NOMO-1 treated with DMSO at 0.1 percent for 48 hours (cell line): ENCODE results near the gene DDR2.

ENCODE experiments used
- DNase-seq: peaks from one replicate; lab custom pipeline; 2025; ENCODE audit not compliant: unreplicated experiment; lab: John Stamatoyannopoulos, UW

The DDR2 gene

GRCh38 chr1:162670928-162671663 lies 38.8 kb downstream of the DDR2 start:
- DNase-seq, result no peak

DNA sequence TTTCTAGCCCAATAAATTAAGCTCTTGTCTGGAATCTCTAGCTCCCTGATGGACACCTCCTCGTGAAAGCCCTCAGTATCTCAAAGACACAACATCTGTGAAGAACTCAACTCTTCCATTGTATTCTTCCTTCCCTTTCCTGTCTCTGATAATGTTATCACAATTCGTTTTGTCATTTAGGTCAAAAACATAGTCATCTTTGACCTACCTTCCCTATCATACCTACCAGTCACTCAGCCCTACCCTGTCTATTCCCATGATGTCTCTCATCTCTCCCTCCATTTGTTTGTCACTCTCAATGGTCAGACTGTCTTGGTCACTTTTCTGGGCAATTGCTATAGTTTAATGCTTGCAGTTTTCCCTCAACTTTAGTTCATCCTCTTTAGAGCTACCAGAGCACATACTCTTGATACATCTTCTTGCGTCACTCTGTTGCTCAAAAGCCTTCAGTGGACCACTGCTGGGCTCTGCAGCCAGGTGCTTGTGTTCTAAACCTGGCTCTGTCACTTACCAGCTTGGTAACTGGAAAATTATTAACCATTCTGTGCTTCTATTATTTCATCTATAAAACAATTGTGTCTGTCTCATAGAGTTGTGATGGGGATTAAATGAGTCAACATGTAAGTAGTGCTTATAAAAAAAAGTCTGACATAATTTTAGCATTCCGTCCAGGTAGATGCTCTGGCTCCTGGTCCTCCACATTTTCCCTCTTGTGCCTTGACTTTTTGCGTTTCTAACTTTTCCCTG lies 39.6 kb downstream of the DDR2 start:
- no peak for DNase-seq

- no peak for DNase-seq
These were observed 40.5 kb downstream of the DDR2 start for GRCh38 chr1:162672622-162673260.

DNA sequence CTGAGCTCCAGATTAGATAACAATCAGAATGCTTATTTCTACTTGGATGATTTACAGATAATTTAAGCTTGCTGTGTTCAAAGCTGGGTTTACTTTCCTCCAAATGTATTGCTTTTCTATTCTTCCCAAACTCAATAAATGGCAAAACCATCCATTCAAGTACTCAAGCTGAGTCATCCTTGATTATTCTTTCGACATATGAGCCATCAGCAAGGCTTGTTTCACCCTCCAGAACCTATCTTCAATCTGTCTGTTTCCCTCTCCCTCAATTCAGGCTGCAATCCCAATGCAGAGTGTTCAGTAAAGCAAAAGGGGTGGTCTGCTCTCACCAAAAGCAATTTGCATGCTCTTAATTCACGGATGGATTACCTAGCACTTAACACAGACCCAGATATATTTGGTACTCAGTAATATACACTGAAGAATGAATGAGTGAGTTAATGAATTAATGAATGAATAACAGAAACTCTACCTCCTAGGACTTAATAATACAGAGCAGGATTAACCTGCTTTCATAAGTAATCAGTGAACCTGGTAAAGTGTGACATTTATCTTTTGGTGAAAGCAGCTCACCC lies 41.9 kb downstream of the DDR2 start:
- no peak for DNase-seq

DNA sequence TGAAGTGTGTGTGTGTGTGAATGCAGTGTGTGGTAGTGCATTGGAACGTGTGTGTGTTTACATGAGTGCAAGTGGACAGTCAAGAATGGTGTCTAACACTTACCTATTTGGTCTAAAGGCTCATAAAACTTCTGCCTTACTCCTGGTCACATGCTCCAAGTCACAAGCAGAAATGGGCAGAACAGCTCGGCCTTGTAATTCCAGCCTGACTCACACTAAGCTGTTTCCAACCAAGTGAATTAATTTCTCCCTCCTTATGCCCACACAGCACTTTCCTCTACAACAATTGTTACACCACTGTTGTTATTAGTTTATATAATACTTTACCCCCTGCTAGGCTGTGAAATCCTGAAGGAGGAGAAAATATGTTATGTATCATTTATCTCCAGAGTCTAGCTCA lies 43.8 kb downstream of the DDR2 start:
- DNase-seq, result no peak

- no peak for DNase-seq
These were observed 44.5 kb downstream of the DDR2 start for GRCh38 chr1:162676750-162677149.

- DNase-seq, result no peak
These were observed 45.5 kb downstream of the DDR2 start for GRCh38 chr1:162677607-162678371.

GRCh38 chr1:162678439-162678838 lies 46.2 kb downstream of the DDR2 start:
- DNase-seq, result no peak

DNA sequence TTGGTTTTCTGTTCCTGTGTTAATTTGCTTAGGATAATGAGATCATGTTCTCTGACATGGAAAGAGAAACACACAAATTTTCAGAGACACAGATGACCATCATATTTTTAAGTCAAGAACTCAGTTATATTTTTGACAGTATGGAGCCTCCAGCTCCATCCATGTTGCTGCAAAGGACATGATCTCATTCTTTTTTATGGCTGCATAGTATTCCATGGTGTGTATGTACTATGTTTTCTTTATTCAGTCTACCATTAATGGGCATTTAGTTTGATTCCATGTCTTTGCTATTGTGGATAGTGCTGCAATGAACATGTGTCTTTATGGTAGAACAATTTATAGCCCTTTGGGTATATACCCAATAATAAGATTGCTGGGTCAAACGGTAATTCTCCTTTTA lies 47.0 kb downstream of the DDR2 start:
- DNase-seq, result no peak

- no peak for DNase-seq
These were observed 48.3 kb downstream of the DDR2 start for GRCh38 chr1:162680419-162681121.

DNA sequence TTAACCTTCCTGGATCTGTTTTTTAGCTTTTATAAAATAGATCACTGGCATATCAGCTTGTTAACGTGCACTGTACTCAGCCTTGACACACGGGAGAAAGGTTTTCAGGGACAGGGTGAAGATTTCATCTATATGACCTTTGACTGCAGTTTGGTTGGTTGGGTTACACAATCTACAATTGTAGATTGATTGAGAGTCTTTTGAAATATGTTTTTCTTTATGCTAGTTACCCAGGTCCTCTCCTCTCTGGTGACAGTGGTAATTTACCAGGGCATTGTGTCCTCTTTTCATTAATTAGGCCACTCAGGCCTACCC lies 48.8 kb downstream of the DDR2 start:
- no peak for DNase-seq

DNA sequence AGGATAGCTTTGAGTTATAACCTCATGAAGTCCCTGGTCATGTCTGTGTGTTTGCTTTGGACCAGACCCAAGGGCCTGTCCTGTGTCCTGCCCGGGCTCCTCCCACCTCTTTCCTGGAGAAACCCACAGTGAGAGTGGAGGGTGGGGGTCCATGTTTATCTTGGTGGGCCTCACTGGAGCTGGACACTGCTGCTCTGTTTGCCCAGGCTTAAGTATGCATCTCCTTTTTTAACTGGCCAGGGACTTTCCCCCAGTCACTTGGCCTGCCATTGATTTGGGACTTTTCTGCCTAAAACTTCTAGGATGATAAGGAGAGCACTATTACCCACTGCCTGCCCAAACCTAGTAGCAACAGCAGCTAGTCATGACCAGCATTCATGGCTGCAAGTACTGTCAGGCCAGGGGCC lies 49.8 kb downstream of the DDR2 start:
- DNase-seq, result no peak

DNA sequence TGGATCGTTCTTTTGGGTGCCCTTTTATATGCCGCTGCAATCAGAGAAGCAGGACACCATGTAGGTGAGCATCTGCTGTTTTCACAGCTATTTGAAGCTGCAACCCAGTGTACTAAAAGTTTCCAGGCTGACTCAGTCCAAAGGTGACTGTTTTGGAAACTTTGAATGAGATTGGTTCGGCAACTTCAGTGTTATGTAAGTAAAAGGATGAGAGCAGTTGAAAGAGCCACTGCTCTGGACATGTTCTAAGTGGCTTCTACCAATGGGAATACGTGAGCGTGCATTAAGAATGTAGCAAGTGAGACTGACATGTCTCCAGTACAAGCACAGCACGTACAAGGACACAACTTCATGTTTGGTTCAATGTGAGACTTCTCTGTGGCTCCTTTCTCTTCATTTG lies 55.6 kb downstream of the DDR2 start:
- no peak for DNase-seq

GRCh38 chr1:162688521-162688920 lies 56.3 kb downstream of the DDR2 start:
- no peak for DNase-seq

DNA sequence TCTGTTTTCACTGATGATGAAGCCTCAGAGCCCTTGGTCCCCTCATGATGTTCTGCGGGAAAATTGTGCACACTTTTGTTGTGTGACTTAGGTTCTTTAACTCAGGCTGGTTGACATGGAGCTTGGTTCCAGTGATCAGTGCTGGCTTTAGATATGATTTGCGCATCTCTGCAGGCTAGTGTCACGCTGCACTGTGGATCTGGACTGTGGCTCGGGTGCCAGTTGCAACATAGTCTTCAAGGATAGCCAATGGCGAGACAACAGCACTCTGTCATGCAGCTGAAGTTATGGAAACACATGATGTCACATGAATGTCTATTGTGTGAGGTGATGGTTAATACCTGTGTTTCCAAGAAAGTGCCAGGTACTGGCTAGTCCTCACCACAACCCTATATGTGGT lies 56.7 kb downstream of the DDR2 start:
- DNase-seq, result no peak

DNA sequence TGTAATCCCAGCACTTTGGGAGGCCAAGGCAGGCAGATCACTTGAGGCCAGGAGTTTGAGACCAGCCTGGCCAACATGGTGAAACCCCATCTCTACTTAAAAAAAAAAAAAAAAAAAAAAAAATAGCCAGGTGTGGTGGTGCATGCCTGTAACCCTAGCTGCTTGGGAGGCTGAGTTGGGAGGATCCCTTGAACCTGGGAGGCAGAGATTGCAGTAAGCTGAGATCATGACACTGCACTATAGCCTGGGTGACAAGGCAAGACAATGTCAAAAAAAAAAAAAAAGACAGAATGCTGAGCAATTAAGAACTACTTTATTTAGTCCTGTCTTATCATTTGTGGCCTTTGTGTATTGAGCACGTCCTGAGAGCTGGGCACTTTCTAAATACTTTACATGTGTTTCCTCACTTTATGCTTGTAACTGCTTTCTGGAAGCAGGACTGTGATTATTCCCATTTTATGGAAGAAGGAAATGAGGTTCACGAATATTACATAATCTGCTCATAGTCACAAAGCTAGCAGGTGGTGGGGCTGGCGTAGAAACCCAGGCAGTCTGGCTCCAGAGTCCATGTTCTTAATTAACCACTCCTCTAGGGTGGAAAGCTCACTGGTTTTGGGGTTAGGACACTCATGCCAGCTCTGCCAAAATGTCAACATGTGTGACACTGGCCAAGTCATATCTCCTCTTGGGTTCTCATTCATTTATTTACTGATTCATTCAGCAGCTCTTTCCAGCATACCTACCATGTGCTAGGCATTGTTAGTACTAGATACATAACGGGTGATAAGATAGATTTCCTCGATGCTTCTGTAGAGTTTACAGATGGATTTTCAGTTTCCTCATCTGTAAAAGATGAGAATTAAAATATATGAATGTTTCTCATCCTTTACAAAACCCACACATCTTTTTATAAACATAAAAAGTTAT lies 57.7 kb downstream of the DDR2 start:
- DNase-seq, result no peak

GRCh38 chr1:162690672-162691434 lies 58.6 kb downstream of the DDR2 start:
- DNase-seq, result no peak

- DNase-seq, result no peak
These were observed 59.8 kb downstream of the DDR2 start for GRCh38 chr1:162691999-162692575.
